HUES64 (cell line): Measurements from ENCODE around the gene CISTR.
"Not testable (repeated sequence)": the region's sequence is repeated elsewhere in the genome, so short reads cannot be mapped to it uniquely, and the experiment has no call there.

Source experiments
- H3K27ac ChIP-seq: 2 replicates; pipeline ENCODE4 v1.7.0; 2013; ENCODE audit warnings: low read depth, low read length, inconsistent platforms
- H3K27me3 ChIP-seq: 2 replicates; pipeline ENCODE4 v1.6.1; 2013; ENCODE audit warnings: mild to moderate bottlenecking, low read length; ENCODE audit not compliant: insufficient read depth
- H3K36me3 ChIP-seq: 2 replicates; pipeline ENCODE4 v1.6.1; 2013; ENCODE audit warnings: mild to moderate bottlenecking, low read length; ENCODE audit not compliant: insufficient read depth
- H3K4me1 ChIP-seq: 2 replicates; pipeline ENCODE4 v1.6.1; 2013; ENCODE audit warnings: mild to moderate bottlenecking, low read length, moderate library complexity; ENCODE audit not compliant: insufficient read depth
- H3K4me3 ChIP-seq: 2 replicates; pipeline ENCODE4 v1.5.1; 2013; ENCODE audit warnings: mild to moderate bottlenecking, low read length, moderate library complexity
- H3K9ac ChIP-seq: 2 replicates; pipeline ENCODE4 v1.6.1; 2013; ENCODE audit warnings: mild to moderate bottlenecking, low read depth, low read length
- H3K9me3 ChIP-seq: 2 replicates; pipeline ENCODE4 v1.6.1; 2013; ENCODE audit warnings: low read depth, low read length; ENCODE audit not compliant: insufficient read depth
- WGBS: fragments of 150-250, 120-280 bp; methylation state at CpG from one replicate; pipeline ENCODE4 v1.1.7; 2013; ENCODE audit warnings: missing lambda C conversion rate; 5-methylcytosine and 5-hydroxymethylcytosine counted together

The CISTR gene

GRCh38 chr12:53729644-53730043, 22.1 kb downstream of the CISTR start:
- no peak overlapping the region for H3K9ac ChIP-seq
- peaks cover 10% of the 10 kb centered on the region; the same call in 1 of the 2 replicates for H3K27me3 ChIP-seq
- no peaks in the 10 kb centered on the region for H3K36me3 ChIP-seq
- peaks cover 8% of the 10 kb centered on the region; the same call in 1 of the 2 replicates for H3K4me1 ChIP-seq
- no peaks in the 10 kb centered on the region for H3K9me3 ChIP-seq
- no peak overlapping the region for H3K4me3 ChIP-seq
- no peak overlapping the region for H3K27ac ChIP-seq

- H3K4me3 ChIP-seq: peak overlapping the region; percentile 80
- H3K27ac ChIP-seq: no peak overlapping the region; the same call in 1 of the 2 replicates
- WGBS: 18% methylated on average over 4 of the region's 7 CpGs
- no peak overlapping the region for H3K9ac ChIP-seq
- H3K9me3 ChIP-seq: no peaks in the 10 kb centered on the region
- peaks cover 8% of the 10 kb centered on the region; the same call in 1 of the 2 replicates for H3K4me1 ChIP-seq
- H3K27me3 ChIP-seq: no peaks in the 10 kb centered on the region
- no peaks in the 10 kb centered on the region for H3K36me3 ChIP-seq
These were observed 23.6 kb downstream of the CISTR start for GRCh38 chr12:53728206-53728605.

GRCh38 chr12:53727310-53728041, 24.3 kb downstream of the CISTR start, which contains the start of gene CALCOCO1:
Gene CALCOCO1 (minus strand): TSS chr12:53727452. CDS start chr12:53725242, 2,210 bp downstream.
- Histone ChIP-seq H3K36me3 (no peaks in the 10 kb centered on the region), H3K4me1 (peaks cover 8% of the 10 kb centered on the region; the same call in 1 of the 2 replicates), H3K9ac (peak within 1 kb of the TSS; percentile 45; the same call in 1 of the 2 replicates), H3K27me3 (no peaks in the 10 kb centered on the region), H3K9me3 (no peaks in the 10 kb centered on the region), H3K4me3 (peak within 1 kb of the TSS; percentile 80), H3K27ac (peak within 1 kb of the TSS; percentile 55; the same call in 1 of the 2 replicates)
- WGBS: under 1% methylated on average over 35 of the region's 38 CpGs

GRCh38 chr12:53726946-53727309, 24.9 kb downstream of the CISTR start:
- no peaks in the 10 kb centered on the region for H3K27me3 ChIP-seq
- no peaks in the 10 kb centered on the region for H3K9me3 ChIP-seq
- peaks cover 8% of the 10 kb centered on the region; the same call in 1 of the 2 replicates for H3K4me1 ChIP-seq
- H3K9ac ChIP-seq: no peak overlapping the region
- no peak overlapping the region for H3K27ac ChIP-seq
- 8% methylated on average over 15 of the region's 15 CpGs for WGBS
- peak overlapping the region; percentile 80 for H3K4me3 ChIP-seq
- no peaks in the 10 kb centered on the region for H3K36me3 ChIP-seq

GRCh38 chr12:53726341-53726740, 25.4 kb downstream of the CISTR start:
- Histone ChIP-seq H3K9ac (no peak overlapping the region), H3K9me3 (no peaks in the 10 kb centered on the region), H3K27ac (no peak overlapping the region), H3K36me3 (no peaks in the 10 kb centered on the region), H3K4me3 (peak overlapping the region; percentile 80), H3K4me1 (peaks cover 8% of the 10 kb centered on the region; the same call in 1 of the 2 replicates), H3K27me3 (no peaks in the 10 kb centered on the region)
- WGBS: 55% methylated on average over 2 of the region's 2 CpGs

GRCh38 chr12:53725824-53726223, 26.0 kb downstream of the CISTR start:
- Histone ChIP-seq H3K36me3 (no peaks in the 10 kb centered on the region), H3K27me3 (no peaks in the 10 kb centered on the region), H3K27ac (no peak overlapping the region), H3K4me1 (peaks cover 8% of the 10 kb centered on the region; the same call in 1 of the 2 replicates), H3K9me3 (no peaks in the 10 kb centered on the region), H3K9ac (no peak overlapping the region), H3K4me3 (no peak overlapping the region)
- WGBS: 45% methylated on average over 3 of the region's 4 CpGs

GRCh38 chr12:53722450-53723041, 29.2 kb downstream of the CISTR start:
- 95% methylated on average over 3 of the region's 3 CpGs for WGBS

GRCh38 chr12:53720946-53721345, 30.8 kb downstream of the CISTR start:
- Histone ChIP-seq H3K4me3 (no peak overlapping the region), H3K27ac (no peak overlapping the region), H3K27me3 (no peaks in the 10 kb centered on the region), H3K4me1 (no peaks in the 10 kb centered on the region), H3K9ac (no peak overlapping the region), H3K9me3 (no peaks in the 10 kb centered on the region), H3K36me3 (no peaks in the 10 kb centered on the region)
- WGBS: 87% methylated on average over 1 of the region's 1 CpG

More at GRCh38 chr12:53722450-53723041, 29.2 kb downstream of the CISTR start:
- Histone ChIP-seq H3K27me3 (no peaks in the 10 kb centered on the region), H3K9me3 (no peaks in the 10 kb centered on the region), H3K4me3 (no peak overlapping the region), H3K27ac (no peak overlapping the region), H3K4me1 (no peaks in the 10 kb centered on the region), H3K36me3 (no peaks in the 10 kb centered on the region), H3K9ac (no peak overlapping the region)

GRCh38 chr12:53719649-53720048, 32.1 kb downstream of the CISTR start:
- WGBS: 69% methylated on average over 2 of the region's 2 CpGs
- no peak overlapping the region for H3K4me3 ChIP-seq
- no peak overlapping the region for H3K9ac ChIP-seq
- H3K4me1 ChIP-seq: no peaks in the 10 kb centered on the region
- no peaks in the 10 kb centered on the region for H3K36me3 ChIP-seq
- H3K27me3 ChIP-seq: no peaks in the 10 kb centered on the region
- no peak overlapping the region for H3K27ac ChIP-seq
- no peaks in the 10 kb centered on the region for H3K9me3 ChIP-seq

- not testable (repeated sequence) for H3K4me1 ChIP-seq, H3K27ac ChIP-seq, H3K9ac ChIP-seq, H3K27me3 ChIP-seq, H3K36me3 ChIP-seq, H3K4me3 ChIP-seq, H3K9me3 ChIP-seq
- WGBS: 93% methylated on average over 6 of the region's 6 CpGs
These were observed 33.2 kb downstream of the CISTR start for GRCh38 chr12:53718567-53718966.

- Histone ChIP-seq H3K27me3 (no peaks in the 10 kb centered on the region), H3K9me3 (no peaks in the 10 kb centered on the region), H3K4me3 (no peak overlapping the region), H3K27ac (no peak overlapping the region), H3K4me1 (no peaks in the 10 kb centered on the region), H3K36me3 (no peaks in the 10 kb centered on the region), H3K9ac (no peak overlapping the region)
- WGBS: 88% methylated on average over 5 of the region's 5 CpGs
These were observed 34.5 kb downstream of the CISTR start for GRCh38 chr12:53717319-53717718.
